HEK293 (cell line): Measurements from ENCODE around the gene MIA2.

Experiments
- CTCF ChIP-seq: fragments of 450-650 bp; formaldehyde crosslinking; IDR thresholded peaks from 2 replicates; pipeline ENCODE4 v1.5.1; 2016; ENCODE audit warnings: missing biosample characterization, missing genetic modification characterization
- OVOL3 ChIP-seq: fragments of 450-650 bp; formaldehyde crosslinking; IDR thresholded peaks from 2 replicates; pipeline ENCODE4 v1.5.1; 2016; ENCODE audit warnings: missing biosample characterization, missing genetic modification characterization
- YY2 ChIP-seq: fragments of 450-650 bp; formaldehyde crosslinking; IDR thresholded peaks from 2 replicates; pipeline ENCODE4 v1.5.1; 2016; ENCODE audit warnings: missing biosample characterization, missing genetic modification characterization
- ZNF670 ChIP-seq: fragments of 450-650 bp; formaldehyde crosslinking; IDR thresholded peaks from 2 replicates; pipeline ENCODE4 v1.5.1; 2016; ENCODE audit warnings: missing biosample characterization, missing genetic modification characterization, low read depth
- ZNF777 ChIP-seq: fragments of 450-650 bp; formaldehyde crosslinking; IDR thresholded peaks from 2 replicates; pipeline ENCODE4 v1.5.1; 2017; ENCODE audit warnings: missing biosample characterization, missing genetic modification characterization, borderline replicate concordance

DNA sequence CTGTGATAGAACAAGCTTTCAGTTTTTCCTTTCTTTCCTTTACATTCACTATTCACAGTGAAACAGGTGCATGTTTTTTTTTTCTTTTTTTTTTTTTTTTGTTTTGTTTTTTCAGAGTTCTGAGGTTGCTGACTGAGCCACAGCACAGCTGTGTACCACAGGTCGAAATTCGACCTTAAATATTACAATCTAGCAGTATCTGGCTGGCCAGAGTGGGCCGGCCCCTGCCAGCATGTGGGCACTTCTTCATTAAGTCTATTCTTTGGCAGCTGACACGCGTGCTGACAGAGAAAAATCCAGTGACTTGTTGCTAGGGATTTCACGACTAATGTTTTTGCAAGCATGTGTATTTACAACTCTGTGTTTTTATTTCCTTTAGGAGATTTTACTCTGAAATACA, 164.7 kb downstream of the MIA2 start:
- TF ChIP-seq OVOL3 (tag by site-specific recombination) (no peak), YY2 (no peak), CTCF (tag by site-specific recombination) (no peak), ZNF777 (tag by site-specific recombination) (no peak), ZNF670 (tag by site-specific recombination) (no peak)
